ENCODE results near the gene CDC42. TPM values are rescaled to one million over a fixed set of nuclear protein-coding genes. Genes with fewer than 3 reads are reported as not detected.

Gene CDC42
- total RNA-seq, 1 donor from 2014 or later: 130 TPM

GRCh38 chr1:22121421-22121911 is 69.0 kb downstream of the CDC42 start:
- no peak for ATAC-seq
- intact Hi-C loops (cut with micrococcal nuclease): no loop called here
- DNase-seq: no peak

- intact Hi-C loops (cut with micrococcal nuclease): no loop called here
- no peak for DNase-seq
- peak; percentile 44 for ATAC-seq
Measured at GRCh38 chr1:22122273-22123070, 70.0 kb downstream of the CDC42 start.

GRCh38 chr1:22123071-22123390 is 70.5 kb downstream of the CDC42 start:
- intact Hi-C loops (cut with micrococcal nuclease): no loop called here
- DNase-seq (no peak), ATAC-seq (no peak)

GRCh38 chr1:22123901-22124404 is 71.4 kb downstream of the CDC42 start:
- intact Hi-C loops (cut with micrococcal nuclease): no loop called here
- DNase-seq (no peak), ATAC-seq (no peak)

- DNase-seq (no peak), ATAC-seq (no peak)
- intact Hi-C loops (cut with micrococcal nuclease): no loop called here
Measured at GRCh38 chr1:22124592-22125229, 72.2 kb downstream of the CDC42 start.

GRCh38 chr1:22126531-22126930 is 74.0 kb downstream of the CDC42 start:
- no peak for DNase-seq
- ATAC-seq: no peak
- intact Hi-C loops (cut with micrococcal nuclease): no loop called here

- DNase-seq: no peak
- ATAC-seq: no peak
- intact Hi-C loops (cut with micrococcal nuclease): no loop called here
Measured at GRCh38 chr1:22127248-22127647, 74.7 kb downstream of the CDC42 start.

GRCh38 chr1:22127731-22128130 is 75.2 kb downstream of the CDC42 start:
- intact Hi-C loops (cut with micrococcal nuclease): no loop called here
- ATAC-seq (no peak), DNase-seq (no peak)

- intact Hi-C loops (cut with micrococcal nuclease): no loop called here
- ATAC-seq (no peak), DNase-seq (no peak)
Measured at GRCh38 chr1:22128392-22128791, 75.9 kb downstream of the CDC42 start.

- DNase-seq (no peak), ATAC-seq (no peak)
- intact Hi-C loops (cut with micrococcal nuclease): no loop called here
Measured at GRCh38 chr1:22129501-22130117, 77.1 kb downstream of the CDC42 start.

GRCh38 chr1:22131062-22131461 is 78.6 kb downstream of the CDC42 start:
- intact Hi-C loops (cut with micrococcal nuclease): no loop called here
- ATAC-seq (no peak), DNase-seq (no peak)

GRCh38 chr1:22131875-22132486 is 79.5 kb downstream of the CDC42 start:
- intact Hi-C loops (cut with micrococcal nuclease): no loop called here
- peak; percentile 53 for DNase-seq
- ATAC-seq: peak; percentile 38

GRCh38 chr1:22132517-22133235 is 80.2 kb downstream of the CDC42 start:
- intact Hi-C loops (cut with micrococcal nuclease): no loop called here
- ATAC-seq (no peak), DNase-seq (no peak)

GRCh38 chr1:22133247-22133930 is 80.9 kb downstream of the CDC42 start:
- ATAC-seq: no peak
- DNase-seq: no peak
- intact Hi-C loops (cut with micrococcal nuclease): no loop called here

GRCh38 chr1:22133931-22134324 is 81.4 kb downstream of the CDC42 start:
- DNase-seq: no peak
- intact Hi-C loops (cut with micrococcal nuclease): no loop called here
- ATAC-seq: no peak

GRCh38 chr1:22137004-22137720 is 84.7 kb downstream of the CDC42 start:
- intact Hi-C loops (cut with micrococcal nuclease): no loop called here
- DNase-seq (no peak), ATAC-seq (no peak)

- DNase-seq: no peak
- intact Hi-C loops (cut with micrococcal nuclease): no loop called here
- ATAC-seq: no peak
Measured at GRCh38 chr1:22139066-22139594, 86.6 kb downstream of the CDC42 start.

- intact Hi-C loops (cut with micrococcal nuclease): no loop called here
- DNase-seq: no peak
- ATAC-seq: no peak
Measured at GRCh38 chr1:22139817-22140216, 87.3 kb downstream of the CDC42 start.
